ENCODE measurements around the gene FOXL2NB.
A peak's percentile ranks its signal among the peaks of the same experiment; 100 is the strongest.
"Not testable (repeated sequence)": the region's sequence is repeated elsewhere in the genome, so short reads cannot be mapped to it uniquely, and the experiment has no call there.

The FOXL2NB gene

GRCh38 chr3:138946663-138947494 is at the start of gene FOXL2NB, which contains the start of gene FOXL2:
Gene FOXL2NB (plus strand): TSS chr3:138947217. CDS start chr3:138947365, 148 bp downstream.
Gene FOXL2 (minus strand): TSS chr3:138947137. CDS start chr3:138946722, 415 bp downstream.
- peak in 3 of 6 experiments; percentile 21 to 32 (median 30) for DNase-seq

GRCh38 chr3:138898301-138898700 is 48.7 kb upstream of the FOXL2NB start:
- DNase-seq = no peak

GRCh38 chr3:138898708-138899107 is 48.3 kb upstream of the FOXL2NB start:
- DNase-seq = no peak

- DNase-seq = no peak
Measured at GRCh38 chr3:138899351-138899991, 47.5 kb upstream of the FOXL2NB start.

GRCh38 chr3:138901567-138901966 is 45.5 kb upstream of the FOXL2NB start:
- no peak for DNase-seq

GRCh38 chr3:138902171-138902570 is 44.8 kb upstream of the FOXL2NB start:
- no peak for DNase-seq

GRCh38 chr3:138907539-138907938 is 39.5 kb upstream of the FOXL2NB start:
- no peak for DNase-seq

GRCh38 chr3:138908846-138909245 is 38.2 kb upstream of the FOXL2NB start:
- no peak for DNase-seq

- no peak for DNase-seq
Measured at GRCh38 chr3:138909904-138910303, 37.1 kb upstream of the FOXL2NB start.

- no peak for DNase-seq
Measured at GRCh38 chr3:138911621-138912020, 35.4 kb upstream of the FOXL2NB start.

GRCh38 chr3:138912237-138912636 is 34.8 kb upstream of the FOXL2NB start:
- no peak for DNase-seq

GRCh38 chr3:138913766-138914165 is 33.3 kb upstream of the FOXL2NB start:
- DNase-seq = no peak

GRCh38 chr3:138914870-138915502 is 32.0 kb upstream of the FOXL2NB start:
- DNase-seq = no peak

- DNase-seq = peak; percentile 45 to 84 (median 74)
Measured at GRCh38 chr3:138915503-138916498, 31.2 kb upstream of the FOXL2NB start.

GRCh38 chr3:138916824-138917223 is 30.2 kb upstream of the FOXL2NB start:
- no peak for DNase-seq

GRCh38 chr3:138919325-138919724 is 27.7 kb upstream of the FOXL2NB start:
- no peak for DNase-seq

- no peak for DNase-seq
Measured at GRCh38 chr3:138921316-138922292, 25.4 kb upstream of the FOXL2NB start.

GRCh38 chr3:138922400-138922799 is 24.6 kb upstream of the FOXL2NB start:
- not testable (repeated sequence) for DNase-seq

- peak; percentile 64 to 86 (median 74) for DNase-seq
Measured at GRCh38 chr3:138923531-138923994, 23.5 kb upstream of the FOXL2NB start.

- no peak for DNase-seq
Measured at GRCh38 chr3:138928727-138929372, 18.2 kb upstream of the FOXL2NB start.

Measured in stimulated activated naive CD4-positive, alpha-beta T cell (primary cell).